Measurements from ENCODE around the gene EIF6.

Gene EIF6

GRCh38 chr20:35294293-35294685 is 9.7 kb upstream of the EIF6 start:
- TF ChIP-seq CTCF (IDR thresholded peaks at IDR 0.05; ENCODE audit: extremely low read depth, insufficient read depth, missing control alignments): no peak
- in situ Hi-C loops (cut with MboI; ENCODE audit: low pct_unique_long_range_greater_than_20kb, low sequenced_read_pairs, unreplicated experiment): no loop called here
- DNase-seq (ENCODE audit: low spot score): no peak

- in situ Hi-C loops (cut with MboI; ENCODE audit: low pct_unique_long_range_greater_than_20kb, low sequenced_read_pairs, unreplicated experiment): no loop called here
- no peak for DNase-seq (ENCODE audit: low spot score)
- no peak for TF ChIP-seq CTCF (IDR thresholded peaks at IDR 0.05; ENCODE audit: extremely low read depth, insufficient read depth, missing control alignments)
Measured at GRCh38 chr20:35293303-35294292, 9.0 kb upstream of the EIF6 start.

- in situ Hi-C loops (cut with MboI; ENCODE audit: low pct_unique_long_range_greater_than_20kb, low sequenced_read_pairs, unreplicated experiment): no loop called here
- DNase-seq (ENCODE audit: low spot score): no peak
- no peak for TF ChIP-seq CTCF (IDR thresholded peaks at IDR 0.05; ENCODE audit: extremely low read depth, insufficient read depth, missing control alignments)
Measured at GRCh38 chr20:35292504-35293285, 8.1 kb upstream of the EIF6 start.

GRCh38 chr20:35291654-35292503 is 7.3 kb upstream of the EIF6 start, which contains the start of gene FAM83C:
Gene FAM83C, minus strand, starts transcription at chr20:35292425. Its CDS starts 121 bp downstream, at chr20:35292304.
- TF ChIP-seq CTCF (IDR thresholded peaks at IDR 0.05; ENCODE audit: extremely low read depth, insufficient read depth, missing control alignments): no peak
- in situ Hi-C loops (cut with MboI; ENCODE audit: low pct_unique_long_range_greater_than_20kb, low sequenced_read_pairs, unreplicated experiment): no loop called here
- no peak for DNase-seq (ENCODE audit: low spot score)

- no peak for TF ChIP-seq CTCF (IDR thresholded peaks at IDR 0.05; ENCODE audit: extremely low read depth, insufficient read depth, missing control alignments)
Measured at GRCh38 chr20:35290887-35291417, 6.4 kb upstream of the EIF6 start.

More at GRCh38 chr20:35290887-35291417, 6.4 kb upstream of the EIF6 start:
- no peak for DNase-seq (ENCODE audit: low spot score)
- in situ Hi-C loops (cut with MboI; ENCODE audit: low pct_unique_long_range_greater_than_20kb, low sequenced_read_pairs, unreplicated experiment): no loop called here

Data from GM13977 (cell line).